Tibial nerve (tissue), 4 donors: ENCODE measurements around the gene CCT5.

Experiments
- EP300 ChIP-seq, 2 donors: sonication (generic); formaldehyde crosslinking; IDR thresholded peaks; one replicate each; pipeline ENCODE4 v1.6.1; 2017; ENCODE audit warnings: antibody characterized with exemption in 2 of 2, mild to moderate bottlenecking in 1 of 2
- TF ChIP-seq, protein P1 (sequence below), 5 experiments: fragments of 200-600 bp in 3 of 5; fragments of 450-650 bp in 2 of 5; sonication (generic) in 3 of 5; IDR thresholded peaks; one replicate each; pipeline ENCODE4 v1.5.1; 2016 to 2019; ENCODE audit warnings: antibody characterized with exemption in 5 of 5, mild to moderate bottlenecking in 3 of 5, moderate library complexity in 2 of 5

DNA sequence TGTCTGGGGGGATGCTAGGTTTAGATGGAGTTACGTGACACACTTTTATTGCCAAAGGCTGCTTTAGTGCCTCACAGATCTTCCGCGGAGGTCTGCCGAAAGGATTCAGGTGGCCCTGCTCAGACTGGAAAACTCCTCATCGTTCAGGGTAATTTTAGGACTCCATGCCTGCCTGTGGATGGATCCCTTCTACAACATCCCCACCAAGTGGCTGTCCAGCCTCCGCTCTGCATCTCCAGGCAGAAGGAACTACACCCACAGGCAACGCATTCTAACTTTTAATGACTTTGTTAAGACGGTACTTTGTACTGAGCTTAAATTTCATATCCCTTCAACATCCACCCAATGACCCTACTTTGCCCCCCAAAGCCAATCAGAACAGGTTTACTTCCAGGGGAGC lies 29.8 kb upstream of the CCT5 start:
- TF ChIP-seq, protein P1, sequence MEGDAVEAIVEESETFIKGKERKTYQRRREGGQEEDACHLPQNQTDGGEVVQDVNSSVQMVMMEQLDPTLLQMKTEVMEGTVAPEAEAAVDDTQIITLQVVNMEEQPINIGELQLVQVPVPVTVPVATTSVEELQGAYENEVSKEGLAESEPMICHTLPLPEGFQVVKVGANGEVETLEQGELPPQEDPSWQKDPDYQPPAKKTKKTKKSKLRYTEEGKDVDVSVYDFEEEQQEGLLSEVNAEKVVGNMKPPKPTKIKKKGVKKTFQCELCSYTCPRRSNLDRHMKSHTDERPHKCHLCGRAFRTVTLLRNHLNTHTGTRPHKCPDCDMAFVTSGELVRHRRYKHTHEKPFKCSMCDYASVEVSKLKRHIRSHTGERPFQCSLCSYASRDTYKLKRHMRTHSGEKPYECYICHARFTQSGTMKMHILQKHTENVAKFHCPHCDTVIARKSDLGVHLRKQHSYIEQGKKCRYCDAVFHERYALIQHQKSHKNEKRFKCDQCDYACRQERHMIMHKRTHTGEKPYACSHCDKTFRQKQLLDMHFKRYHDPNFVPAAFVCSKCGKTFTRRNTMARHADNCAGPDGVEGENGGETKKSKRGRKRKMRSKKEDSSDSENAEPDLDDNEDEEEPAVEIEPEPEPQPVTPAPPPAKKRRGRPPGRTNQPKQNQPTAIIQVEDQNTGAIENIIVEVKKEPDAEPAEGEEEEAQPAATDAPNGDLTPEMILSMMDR (IDR thresholded peaks at IDR 0.05): no peak
- no peak for TF ChIP-seq EP300 (IDR thresholded peaks at IDR 0.05)
